NK-92 treated with Interleukin-12 subunit alpha and Interleukin-12 subunit beta, amount 100 ng/mL, for 24 hours (cell line): Measurements from ENCODE around the gene DPYSL4.

ENCODE experiments used
- DNase-seq: peaks from one replicate; lab custom pipeline; 2025; lab: John Stamatoyannopoulos, UW

DPYSL4 gene

DNA sequence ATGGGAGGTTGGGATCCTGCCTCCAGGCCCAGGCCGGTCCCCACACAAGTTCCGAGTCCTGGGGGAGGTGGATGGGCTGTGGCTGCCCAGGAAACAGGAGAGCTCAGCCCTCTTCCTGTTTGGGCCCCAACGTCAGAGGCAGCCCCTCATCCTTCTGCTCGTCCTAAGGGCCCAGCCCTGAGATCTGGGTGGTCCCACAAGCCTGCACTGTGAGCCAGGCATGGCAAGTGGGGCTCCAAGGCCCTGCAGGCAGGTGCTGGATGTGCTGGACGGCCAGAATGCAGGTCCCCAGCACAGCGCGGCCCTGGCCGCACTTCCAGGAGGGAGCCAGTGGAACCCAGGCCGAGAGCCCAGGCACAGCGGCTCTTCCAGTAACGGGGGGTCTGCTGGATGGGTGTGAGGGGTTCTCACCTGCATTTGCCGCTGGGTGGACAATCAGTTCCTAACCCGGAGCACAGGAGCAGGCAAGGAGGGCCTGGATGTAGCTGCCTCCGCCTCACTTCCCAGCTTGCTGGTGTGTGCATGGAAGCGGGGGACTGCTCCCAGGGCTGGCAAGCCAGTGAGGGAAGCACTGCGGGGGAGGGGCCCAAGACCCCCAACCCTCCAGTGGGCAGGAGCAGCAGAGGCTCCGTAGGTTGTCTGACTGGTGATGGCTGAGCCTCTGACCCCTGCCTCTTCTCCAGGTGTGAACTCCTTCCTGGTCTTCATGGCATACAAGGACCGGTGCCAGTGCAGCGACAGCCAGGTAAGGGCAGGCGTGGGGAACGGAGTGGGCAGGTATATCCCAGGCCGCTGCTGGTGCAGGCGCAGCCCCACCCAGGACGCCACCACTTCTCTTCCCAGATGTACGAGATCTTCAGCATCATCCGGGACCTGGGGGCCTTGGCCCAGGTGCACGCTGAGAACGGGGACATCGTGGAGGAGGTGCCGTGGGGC is 9.7 kb downstream of the DPYSL4 start:
- DNase-seq = no peak

DNA sequence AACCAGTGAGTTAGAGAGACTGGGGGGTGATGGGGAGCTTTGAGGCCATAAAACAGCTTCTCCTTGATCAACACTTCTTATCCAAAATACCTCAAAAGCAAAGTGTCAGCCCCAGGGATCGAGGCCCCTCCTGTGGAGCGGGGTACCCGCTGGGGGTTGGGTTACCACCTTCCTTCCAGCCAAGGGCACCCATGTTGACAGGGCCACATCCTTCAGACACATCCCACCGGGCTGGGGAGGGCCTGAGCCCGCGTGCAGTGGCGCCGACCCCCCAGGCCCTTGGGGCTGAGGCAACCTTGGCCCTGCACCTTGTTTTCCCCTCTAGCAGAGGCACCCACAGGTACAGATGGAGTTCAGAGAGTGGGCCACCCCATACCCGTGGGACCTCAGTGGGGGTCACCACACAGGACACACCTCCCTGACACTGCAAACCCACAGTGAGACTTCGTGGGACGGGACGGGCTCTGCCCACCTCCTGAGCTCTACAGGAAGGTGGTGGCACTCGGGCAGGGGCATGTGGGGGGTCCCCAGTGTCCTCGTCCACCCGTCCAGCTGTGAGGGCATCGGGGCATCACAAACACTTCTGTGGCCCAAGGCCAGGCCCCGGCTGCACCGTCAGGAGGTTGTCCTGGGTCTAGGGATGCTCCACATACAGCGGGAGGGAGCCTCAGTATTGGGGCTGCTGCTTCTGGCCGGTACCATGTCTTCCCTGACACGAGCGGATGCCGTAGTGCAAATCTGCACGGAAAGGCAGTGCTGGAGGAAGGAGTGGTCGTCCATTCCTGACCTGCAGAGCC is 10.7 kb downstream of the DPYSL4 start:
- no peak for DNase-seq

GRCh38 chr10:132198068-132198370 is 11.3 kb downstream of the DPYSL4 start:
- no peak for DNase-seq

GRCh38 chr10:132198381-132199181 is 11.8 kb downstream of the DPYSL4 start:
- no peak for DNase-seq

- DNase-seq = no peak
Observed at GRCh38 chr10:132199268-132199853, 12.6 kb downstream of the DPYSL4 start.

DNA sequence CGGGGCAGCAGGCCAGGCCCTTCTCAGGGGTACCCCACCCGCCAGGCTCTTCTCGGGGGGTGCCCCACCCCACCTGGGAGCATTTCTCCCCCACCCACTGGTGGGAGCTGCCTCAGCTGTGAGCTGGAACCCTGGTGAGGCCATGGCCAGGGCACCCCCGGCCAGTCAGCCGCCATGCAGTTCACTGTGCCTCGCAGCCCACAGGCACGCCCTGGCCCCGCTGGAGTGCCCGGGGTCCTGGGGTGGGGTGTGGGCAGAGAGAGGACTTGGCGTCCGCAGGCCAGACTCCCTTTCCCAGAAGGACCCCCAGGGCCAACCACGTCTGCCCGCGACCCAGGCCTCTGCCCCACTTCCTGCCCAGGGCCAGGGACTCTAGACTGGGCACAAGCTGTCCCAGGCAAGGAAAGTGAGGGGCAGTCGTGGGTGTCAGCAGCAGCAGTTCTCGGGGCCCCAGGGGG is 13.1 kb downstream of the DPYSL4 start:
- no peak for DNase-seq

GRCh38 chr10:132200344-132201110 is 13.8 kb downstream of the DPYSL4 start:
- DNase-seq = no peak

DNA sequence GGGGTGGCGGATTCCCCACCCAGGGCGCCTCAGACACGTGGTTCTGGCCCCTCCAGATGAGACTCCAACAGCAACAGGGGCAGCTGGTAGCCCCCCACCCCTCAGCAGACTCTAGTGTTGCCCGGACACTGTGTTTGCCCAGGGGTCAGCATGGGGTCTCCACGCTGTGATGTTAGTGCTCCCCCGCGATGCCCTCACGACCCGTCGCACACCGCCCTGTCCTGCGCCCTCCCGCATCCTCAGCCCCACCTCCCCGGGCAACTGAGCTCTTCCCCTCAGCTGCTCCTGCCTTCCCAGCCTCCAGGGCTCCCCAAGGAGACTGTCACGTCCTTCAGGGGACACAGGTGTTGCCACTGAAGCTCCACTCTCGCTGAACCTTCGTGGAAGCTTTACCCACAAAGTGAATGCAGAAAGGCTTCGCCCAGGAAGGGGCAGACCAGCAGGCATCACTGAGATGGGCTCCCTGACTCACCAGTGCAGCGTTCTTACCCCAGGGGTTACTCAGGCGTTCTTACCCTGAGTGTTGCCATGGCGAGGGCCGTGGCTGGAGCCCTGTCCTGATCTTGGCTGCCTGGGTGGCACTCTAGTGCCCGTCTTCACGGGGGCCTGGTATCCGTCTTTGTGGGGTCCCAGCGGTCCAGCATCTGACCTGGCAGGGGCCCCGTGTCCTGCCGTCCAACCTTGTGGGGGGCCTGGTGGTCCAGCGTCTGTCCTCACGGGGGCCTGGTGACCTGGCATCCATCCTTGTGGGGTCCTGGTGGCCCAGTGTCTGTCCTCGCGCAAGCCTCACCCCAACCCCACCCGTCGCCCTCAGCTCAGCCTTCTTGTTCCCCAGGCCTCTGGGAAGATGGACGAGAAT is 14.6 kb downstream of the DPYSL4 start:
- no peak for DNase-seq

- no peak for DNase-seq
Observed at GRCh38 chr10:132202070-132202970, 15.6 kb downstream of the DPYSL4 start.

DNA sequence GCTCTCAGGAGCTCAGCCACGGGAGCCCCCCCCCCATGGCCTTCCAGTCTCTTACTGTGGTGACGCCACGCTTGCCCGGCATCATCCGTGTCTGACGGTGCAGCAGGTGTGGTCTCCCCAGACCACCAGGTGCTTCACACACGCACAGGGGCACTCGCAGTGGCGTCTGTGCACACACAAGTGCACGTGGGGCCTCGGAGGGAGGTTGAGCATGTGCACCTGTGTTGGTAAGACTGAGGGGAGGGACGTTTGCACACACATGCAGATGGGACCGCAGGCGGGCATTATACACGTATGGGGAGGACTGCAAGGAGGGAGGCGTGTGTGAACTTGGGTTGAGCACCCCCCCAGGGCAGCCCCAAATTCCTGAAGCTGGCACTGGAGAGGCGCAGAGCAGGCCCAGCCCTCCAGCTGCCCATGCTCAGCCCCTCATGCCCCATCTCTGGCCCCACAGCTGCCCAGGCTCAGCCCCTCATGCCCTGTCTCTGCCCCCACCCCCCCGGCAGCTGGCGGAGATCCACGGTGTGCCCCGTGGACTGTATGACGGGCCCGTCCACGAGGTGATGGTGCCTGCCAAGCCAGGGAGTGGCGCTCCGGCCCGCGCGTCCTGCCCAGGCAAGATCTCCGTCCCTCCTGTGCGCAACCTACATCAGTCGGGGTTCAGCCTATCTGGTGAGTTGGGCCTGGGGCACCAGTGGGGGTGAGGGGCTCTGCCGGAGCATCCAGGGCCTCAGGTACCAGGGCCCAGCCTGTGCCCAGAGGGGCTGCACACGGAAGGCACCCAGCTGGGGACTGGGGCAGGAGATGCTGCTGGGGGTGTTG is 16.7 kb downstream of the DPYSL4 start:
- no peak for DNase-seq

DNA sequence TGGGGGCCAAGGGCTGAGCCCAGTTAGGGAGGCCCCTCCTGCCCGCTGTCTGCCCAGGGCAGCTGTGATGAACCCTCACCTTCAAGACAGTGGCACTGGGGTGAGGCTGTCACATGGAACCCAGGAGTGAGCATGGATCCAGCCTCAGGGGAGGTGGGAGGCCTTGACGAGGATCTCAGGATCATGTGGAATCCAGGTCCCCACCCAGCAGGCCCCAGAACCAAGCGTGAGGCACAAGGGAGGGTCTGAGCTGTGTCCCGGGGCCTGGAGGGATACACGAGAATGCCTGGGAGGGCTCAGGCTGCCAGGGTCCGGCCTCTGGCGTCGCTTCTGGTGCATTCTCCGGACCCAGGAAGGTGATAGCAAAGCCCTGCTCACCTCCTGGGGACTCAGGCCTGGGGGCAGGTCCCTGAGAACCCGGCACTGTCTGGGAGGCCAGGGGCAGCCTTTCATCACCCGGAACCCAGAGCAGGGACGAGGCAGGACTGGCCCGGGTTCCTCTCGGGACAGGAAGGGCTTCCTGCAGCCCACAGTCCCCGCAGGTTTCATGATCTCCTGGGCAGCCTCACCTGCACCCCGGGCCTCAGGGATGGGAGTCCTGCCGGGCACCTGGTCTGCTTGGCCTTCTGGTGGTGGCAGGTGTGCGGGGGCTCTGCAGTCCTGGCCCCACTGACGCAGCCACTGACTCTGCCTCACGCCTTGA is 17.5 kb downstream of the DPYSL4 start:
- no peak for DNase-seq

GRCh38 chr10:132204781-132205473 is 18.2 kb downstream of the DPYSL4 start:
- DNase-seq = no peak

- DNase-seq = no peak
Observed at GRCh38 chr10:132205650-132206376, 19.1 kb downstream of the DPYSL4 start.

DNA sequence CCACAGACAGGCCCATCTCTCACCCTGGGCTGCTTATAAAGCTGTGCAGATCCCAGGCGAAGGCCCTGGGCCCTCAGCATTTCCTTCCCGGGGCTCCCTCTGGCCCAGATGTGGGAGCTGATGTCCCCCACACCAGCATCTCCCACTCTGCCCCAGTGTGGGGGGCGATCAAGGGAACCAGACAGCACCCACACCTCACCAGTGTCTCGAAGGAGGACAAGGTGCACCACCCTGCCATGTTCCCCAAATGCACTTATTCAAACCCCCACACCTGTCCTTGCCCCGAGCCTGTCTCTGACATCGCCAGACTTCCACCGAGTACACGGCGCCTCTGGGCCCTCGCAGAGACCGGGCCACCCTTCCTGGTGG is 19.6 kb downstream of the DPYSL4 start:
- DNase-seq = no peak

GRCh38 chr10:132206806-132207535 is 20.2 kb downstream of the DPYSL4 start:
- no peak for DNase-seq
